Activated CD8-positive, alpha-beta memory T cell treated with anti-CD3 and anti-CD28 coated beads for 48 hours (primary cell): ENCODE data around the gene ZNF175.
"Not testable (repeated sequence)": the region's sequence is repeated elsewhere in the genome, so short reads cannot be mapped to it uniquely, and the experiment has no call there.

Experiments
- DNase-seq, 3 experiments: peaks; one replicate each; pipeline ENCODE4 v3.0.0-alpha.2; 2020; ENCODE audit warnings: low read depth in 2 of 3, low spot score in 2 of 3

Gene ZNF175

GRCh38 chr19:51626675-51627074 is 55.6 kb downstream of the ZNF175 start:
- no peak for DNase-seq

GRCh38 chr19:51627491-51628138 is 56.5 kb downstream of the ZNF175 start:
- no peak for DNase-seq

- no peak for DNase-seq
These were observed 57.3 kb downstream of the ZNF175 start for GRCh38 chr19:51628153-51628939.

GRCh38 chr19:51630315-51630714 is 59.2 kb downstream of the ZNF175 start, which contains the start of gene SIGLEC5:
Gene SIGLEC5 (minus strand): TSS chr19:51630401. CDS start chr19:51630335, 66 bp downstream.
- not testable (repeated sequence) for DNase-seq

- DNase-seq = no peak
These were observed 61.0 kb downstream of the ZNF175 start for GRCh38 chr19:51632126-51632525.

- no peak for DNase-seq
These were observed 66.4 kb downstream of the ZNF175 start for GRCh38 chr19:51637362-51637978.

- DNase-seq = no peak
These were observed 68.8 kb downstream of the ZNF175 start for GRCh38 chr19:51639916-51640315.

GRCh38 chr19:51640386-51640785 is 69.3 kb downstream of the ZNF175 start:
- DNase-seq = no peak

- no peak for DNase-seq
These were observed 70.6 kb downstream of the ZNF175 start for GRCh38 chr19:51641648-51642047.
